ENCODE measurements around the gene CTBP2.
A peak's percentile ranks its signal among the peaks of the same experiment; 100 is the strongest.

The CTBP2 gene

DNA sequence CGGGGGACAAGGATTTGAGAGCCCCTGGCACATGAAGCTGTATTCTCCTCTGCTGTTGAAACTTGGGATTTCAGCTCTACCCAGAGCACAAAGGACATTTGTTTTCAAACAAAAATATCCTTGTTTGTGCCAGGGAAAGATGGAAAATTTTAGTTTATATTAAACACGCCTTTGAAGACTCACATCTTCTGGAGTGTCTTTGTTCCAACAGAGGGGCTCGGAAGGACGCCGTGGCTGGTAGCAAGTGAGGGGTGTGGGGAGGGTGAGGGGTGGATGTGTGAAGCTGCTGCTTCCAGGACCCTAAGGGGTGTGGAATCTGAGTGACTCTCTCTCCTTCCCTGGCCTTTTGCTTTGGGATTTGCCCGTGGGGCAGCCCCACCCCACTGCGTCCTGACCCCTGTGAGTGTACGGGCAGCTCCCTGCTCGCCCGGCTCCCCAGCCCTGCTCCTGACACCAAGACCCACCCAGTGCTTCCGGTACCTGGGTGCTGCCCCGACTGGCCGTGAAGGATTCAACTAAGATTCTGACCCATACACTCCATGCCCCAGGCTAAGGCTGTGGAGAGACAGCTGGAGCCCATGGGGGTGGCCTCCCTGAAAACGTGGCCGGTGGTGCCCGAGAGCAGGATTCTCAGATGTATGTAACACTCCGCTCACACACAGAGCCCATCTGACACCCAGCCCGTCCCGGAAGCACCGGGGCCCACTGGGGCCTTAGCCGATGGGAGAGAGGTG lies 158.9 kb downstream of the CTBP2 start:
- CTCF ChIA-PET: no interaction called here
- POLR2A ChIA-PET: no interaction called here
- TF ChIP-seq ARNT (IDR thresholded peaks at IDR 0.05) (no peak), FOXK2 (IDR thresholded peaks at IDR 0.05) (no peak), FOXA1 (IDR thresholded peaks at IDR 0.05) (no peak), SP1 (IDR thresholded peaks at IDR 0.05) (no peak), TARDBP (IDR thresholded peaks at IDR 0.05) (no peak), NFRKB (IDR thresholded peaks at IDR 0.05) (no peak), SUZ12 (IDR thresholded peaks at IDR 0.05) (no peak), HDGF (IDR thresholded peaks at IDR 0.05; ENCODE audit: borderline replicate concordance) (no peak), FOXM1 (IDR thresholded peaks at IDR 0.05; ENCODE audit: borderline replicate concordance) (no peak), L3MBTL2 (conservative IDR thresholded peaks at IDR 0.05) (no peak), ELF4 (IDR thresholded peaks at IDR 0.05) (no peak), ZNF384 (IDR thresholded peaks at IDR 0.05) (no peak), LEF1 (IDR thresholded peaks at IDR 0.05; ENCODE audit: borderline replicate concordance) (no peak), BHLHE40 (IDR thresholded peaks at IDR 0.05; ENCODE audit: borderline replicate concordance) (no peak), CTBP1 (IDR thresholded peaks at IDR 0.05; ENCODE audit: borderline replicate concordance) (no peak)
- TF ChIP-seq, protein P1, sequence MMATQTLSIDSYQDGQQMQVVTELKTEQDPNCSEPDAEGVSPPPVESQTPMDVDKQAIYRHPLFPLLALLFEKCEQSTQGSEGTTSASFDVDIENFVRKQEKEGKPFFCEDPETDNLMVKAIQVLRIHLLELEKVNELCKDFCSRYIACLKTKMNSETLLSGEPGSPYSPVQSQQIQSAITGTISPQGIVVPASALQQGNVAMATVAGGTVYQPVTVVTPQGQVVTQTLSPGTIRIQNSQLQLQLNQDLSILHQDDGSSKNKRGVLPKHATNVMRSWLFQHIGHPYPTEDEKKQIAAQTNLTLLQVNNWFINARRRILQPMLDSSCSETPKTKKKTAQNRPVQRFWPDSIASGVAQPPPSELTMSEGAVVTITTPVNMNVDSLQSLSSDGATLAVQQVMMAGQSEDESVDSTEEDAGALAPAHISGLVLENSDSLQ (IDR thresholded peaks at IDR 0.05): no peak
- DNase-seq (ENCODE audit: extremely low spot score): no peak

DNA sequence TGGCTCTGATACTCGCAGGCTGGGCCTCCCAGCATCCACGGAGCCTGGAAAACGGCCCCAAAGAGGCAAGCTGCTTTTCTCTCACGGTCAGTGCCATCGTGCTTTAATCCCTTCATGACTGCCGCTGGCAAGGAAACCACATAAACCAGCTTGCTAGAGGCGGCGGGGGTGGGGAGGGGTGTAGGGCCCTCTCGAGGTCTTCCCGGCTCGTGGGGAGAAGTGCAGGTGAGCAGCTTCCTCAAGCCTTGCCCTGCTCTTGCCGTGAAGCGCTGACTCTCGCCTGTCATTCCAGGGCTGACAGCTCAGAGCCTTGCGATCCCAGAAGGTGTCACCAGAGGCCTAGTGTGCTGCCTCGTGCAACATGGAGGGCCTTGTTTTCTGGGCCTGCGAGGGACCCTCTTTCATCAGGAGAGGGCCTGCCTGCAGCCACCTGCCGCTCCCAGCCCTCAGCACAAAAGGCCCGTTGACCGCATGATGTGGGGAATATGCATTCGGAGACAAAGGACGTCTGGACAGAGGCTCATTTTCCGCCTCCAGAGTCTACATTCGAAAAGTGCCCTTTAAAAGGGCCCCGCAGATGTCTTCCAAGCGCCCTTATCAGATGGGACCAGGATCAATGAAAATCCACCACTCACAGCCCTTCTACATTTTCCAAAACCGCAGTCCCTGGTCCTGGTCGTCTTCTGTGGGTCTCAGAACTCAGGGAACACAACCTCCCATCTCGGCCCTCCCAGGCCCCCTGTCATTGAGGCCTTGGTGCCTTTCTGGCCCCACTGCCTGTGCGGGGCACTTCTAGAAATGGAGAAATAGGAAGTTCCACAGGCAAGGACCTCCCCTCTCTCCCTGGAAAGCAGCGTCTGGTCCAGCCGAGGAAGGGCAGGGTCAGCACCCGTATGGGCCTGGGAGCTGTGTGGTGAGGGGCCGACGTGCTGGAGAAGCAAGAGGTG lies 159.7 kb downstream of the CTBP2 start:
- ChIA-PET CTCF (interaction anchor here (1.3 kb wide), 1 partner anchor 63 kb away, joined by 3 read pairs; no protein-coding TSS in a partner anchor), POLR2A (no interaction called here)
- peak; percentile 39 for DNase-seq (ENCODE audit: extremely low spot score)
- no peak for TF ChIP-seq FOXK2 (IDR thresholded peaks at IDR 0.05)
- no peak for TF ChIP-seq ELF4 (IDR thresholded peaks at IDR 0.05)
- TF ChIP-seq ZNF384 (IDR thresholded peaks at IDR 0.05): no peak

DNA sequence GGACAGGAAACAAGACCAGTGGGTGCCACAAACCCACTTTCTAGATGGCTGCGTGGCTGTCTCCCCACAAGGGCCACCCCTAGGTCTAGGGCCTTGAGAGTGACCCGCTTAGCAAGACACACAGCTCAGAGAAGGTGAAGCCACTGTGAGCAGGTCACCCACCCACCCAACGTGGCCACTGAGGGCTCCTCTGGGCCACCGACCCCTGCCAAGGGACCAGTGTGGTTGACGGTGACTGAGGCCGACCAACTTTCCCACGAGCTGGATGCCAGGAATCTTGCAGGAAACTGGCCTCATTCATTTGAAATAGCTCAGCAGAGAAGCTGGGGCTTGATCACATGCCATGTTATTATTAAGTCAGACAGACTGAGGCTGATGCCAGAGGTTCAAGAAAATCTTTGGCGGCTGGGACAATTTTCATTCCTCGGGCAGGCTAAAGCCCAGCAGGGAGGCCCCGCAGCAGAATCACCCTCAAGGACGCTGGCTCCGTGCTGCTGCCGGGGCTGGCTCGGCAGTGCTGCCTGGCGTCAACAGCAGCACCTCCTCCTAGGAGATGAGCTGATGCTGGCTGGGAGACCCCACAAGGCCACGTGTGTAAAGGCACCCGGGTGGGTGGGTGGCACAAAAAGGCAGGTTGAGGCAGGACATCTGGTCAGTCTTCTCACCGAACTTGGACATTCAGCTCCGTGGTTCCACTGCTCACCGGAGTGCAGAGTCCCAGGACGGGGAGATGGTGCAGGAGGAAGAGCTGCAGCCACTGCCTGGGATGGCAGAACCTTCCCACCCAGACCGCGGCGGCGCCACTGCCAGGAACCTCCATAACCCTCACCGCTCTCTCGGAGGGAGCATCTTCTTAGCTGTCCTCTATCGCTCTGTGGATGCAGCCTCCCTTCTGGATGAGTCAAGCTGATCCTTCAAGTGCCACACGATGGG lies 160.7 kb downstream of the CTBP2 start:
- TF ChIP-seq LEF1 (IDR thresholded peaks at IDR 0.05; ENCODE audit: borderline replicate concordance) (no peak), SUZ12 (IDR thresholded peaks at IDR 0.05) (no peak), CTBP1 (IDR thresholded peaks at IDR 0.05; ENCODE audit: borderline replicate concordance) (no peak), FOXK2 (IDR thresholded peaks at IDR 0.05) (no peak), FOXM1 (IDR thresholded peaks at IDR 0.05; ENCODE audit: borderline replicate concordance) (no peak), NFRKB (IDR thresholded peaks at IDR 0.05) (no peak), ELF4 (IDR thresholded peaks at IDR 0.05) (no peak), HDGF (IDR thresholded peaks at IDR 0.05; ENCODE audit: borderline replicate concordance) (no peak), BHLHE40 (IDR thresholded peaks at IDR 0.05; ENCODE audit: borderline replicate concordance) (no peak), ARNT (IDR thresholded peaks at IDR 0.05) (no peak), FOXA1 (IDR thresholded peaks at IDR 0.05) (no peak), SP1 (IDR thresholded peaks at IDR 0.05) (no peak), L3MBTL2 (conservative IDR thresholded peaks at IDR 0.05) (no peak), TARDBP (IDR thresholded peaks at IDR 0.05) (no peak), ZNF384 (IDR thresholded peaks at IDR 0.05) (no peak)
- TF ChIP-seq, protein P1 (IDR thresholded peaks at IDR 0.05): no peak
- ChIA-PET CTCF (interaction anchor here (1.3 kb wide), 1 partner anchor 64 kb away, joined by 3 read pairs; no protein-coding TSS in a partner anchor), POLR2A (no interaction called here)
- DNase-seq (ENCODE audit: extremely low spot score): no peak

DNA sequence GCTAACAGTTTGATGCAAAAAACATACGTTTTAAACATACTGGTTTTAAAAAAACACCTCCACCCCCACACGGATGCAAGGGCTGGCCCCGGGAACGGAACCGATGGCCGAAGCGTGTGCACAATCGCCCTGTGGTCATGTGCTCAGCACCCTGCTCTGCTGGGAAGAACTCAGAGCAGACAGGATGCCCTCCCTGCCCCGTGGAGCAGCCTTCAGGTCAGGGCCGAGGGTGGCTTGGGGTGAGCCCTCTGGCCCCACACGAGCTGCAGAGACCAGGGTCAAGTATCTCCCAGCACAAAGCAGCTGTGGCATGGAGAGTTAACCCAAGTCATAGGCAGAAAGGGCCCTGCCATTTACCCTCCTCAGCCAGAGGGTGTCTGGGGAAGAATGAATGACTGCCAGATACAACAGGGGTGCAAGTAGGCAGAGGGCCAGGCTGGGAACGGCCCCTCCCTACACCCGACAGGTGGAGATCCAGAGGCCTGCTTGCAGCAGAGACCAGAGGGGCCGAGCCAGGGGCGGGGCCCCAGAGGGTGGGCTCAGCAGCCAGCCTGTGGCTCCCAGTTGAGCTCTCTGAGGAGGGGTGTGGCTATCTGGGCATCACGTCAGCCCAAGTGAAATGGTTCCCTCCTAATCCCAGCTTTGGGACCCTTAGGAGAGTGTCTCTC lies 161.6 kb downstream of the CTBP2 start:
- ChIA-PET POLR2A (no interaction called here), CTCF (interaction anchor here (1.3 kb wide), 1 partner anchor 65 kb away, joined by 3 read pairs; no protein-coding TSS in a partner anchor)
- no peak for DNase-seq (ENCODE audit: extremely low spot score)
- TF ChIP-seq, protein P1 (IDR thresholded peaks at IDR 0.05): no peak
- TF ChIP-seq ARNT (IDR thresholded peaks at IDR 0.05) (no peak), FOXK2 (IDR thresholded peaks at IDR 0.05) (no peak), BHLHE40 (IDR thresholded peaks at IDR 0.05; ENCODE audit: borderline replicate concordance) (no peak), ZNF384 (IDR thresholded peaks at IDR 0.05) (no peak), ELF4 (IDR thresholded peaks at IDR 0.05) (no peak), LEF1 (IDR thresholded peaks at IDR 0.05; ENCODE audit: borderline replicate concordance) (no peak), HDGF (IDR thresholded peaks at IDR 0.05; ENCODE audit: borderline replicate concordance) (no peak), FOXA1 (IDR thresholded peaks at IDR 0.05) (no peak), NFRKB (IDR thresholded peaks at IDR 0.05) (no peak), L3MBTL2 (conservative IDR thresholded peaks at IDR 0.05) (no peak), TARDBP (IDR thresholded peaks at IDR 0.05) (no peak), SUZ12 (IDR thresholded peaks at IDR 0.05) (no peak), SP1 (IDR thresholded peaks at IDR 0.05) (no peak), FOXM1 (IDR thresholded peaks at IDR 0.05; ENCODE audit: borderline replicate concordance) (no peak), CTBP1 (IDR thresholded peaks at IDR 0.05; ENCODE audit: borderline replicate concordance) (no peak)
